ENCODE data around the gene TMEM134. TPM values are rescaled to one million over a fixed set of nuclear protein-coding genes. Genes with fewer than 3 reads are reported as not detected.

The TMEM134 gene
- total and polyA plus RNA-seq, 2 donors (not counting 3 experiments of a cell fraction or from before 2014, with no cell fraction given), result 33.4 to 207 TPM

GRCh38 chr11:67415501-67416304 lies 53.3 kb downstream of the TMEM134 start, which contains the start of gene CARNS1:
CARNS1 (plus strand) TSS chr11:67415678; CDS start chr11:67416200, 522 bp downstream.
- Histone ChIP-seq H3K36me3 (ENCODE audit: control insufficient read depth in 2 of 2, extremely low read depth in 1 of 2, insufficient read depth in 2 of 2, low read length in 2 of 2) (no peaks in the 10 kb centered on the region), H3K9ac (replicated peaks; ENCODE audit: extremely low read depth, insufficient read depth, low read length) (no peak within 1 kb of the TSS), H2AFZ (ENCODE audit: low read depth, low read length) (no peak within 1 kb of the TSS), H3K4me1 (ENCODE audit: control insufficient read depth, extremely low read depth, insufficient read depth, low read length) (peaks cover 4% of the 10 kb centered on the region), H3K9me1 (replicated peaks; ENCODE audit: control insufficient read depth, extremely low read depth, insufficient read depth, low read length) (no peaks in the 10 kb centered on the region), H3K9me3 (replicated peaks; ENCODE audit: control insufficient read depth, insufficient read depth, low read length) (no peaks in the 10 kb centered on the region), H3K27ac (ENCODE audit: insufficient read depth, low read depth, low read length) (no peak within 1 kb of the TSS), H3K4me3 (replicated peaks in 1 of 3; ENCODE audit: insufficient read depth in 1 of 3, low read depth in 1 of 3, low read length in 3 of 3) (no peak within 1 kb of the TSS), H3K4me2 (ENCODE audit: insufficient read depth, low read length) (no peak within 1 kb of the TSS), H4K20me1 (replicated peaks; ENCODE audit: control insufficient read depth, extremely low read depth, insufficient read depth, low read length) (no peaks in the 10 kb centered on the region), H3K79me2 (ENCODE audit: control insufficient read depth, insufficient read depth, low read length) (no peaks in the 10 kb centered on the region), H3K27me3 (ENCODE audit: control insufficient read depth in 2 of 2, insufficient read depth in 2 of 2, low read length in 2 of 2) (peaks cover 0 to 12% of the 10 kb centered on the region in 2 experiments)
- ChIA-PET POLR2A (no interaction called here), CTCF (no interaction called here)
- FAIRE-seq (no peak), DNase-seq (ENCODE audit: low read depth, low spot score) (no peak)
- BruUV-seq (replicated peaks), result no TSS peak
- dilution Hi-C loops (cut with MboI; ENCODE audit: extremely low pct_ligation_motif_present, low sequenced_read_pairs) (no loop called here), intact Hi-C loops (cut with micrococcal nuclease) (no loop called here)
- TF ChIP-seq JUN (IDR thresholded peaks at IDR 0.05; ENCODE audit: borderline replicate concordance, insufficient read depth, insufficient read length, low read depth) (no peak), GATA2 (IDR thresholded peaks at IDR 0.05; ENCODE audit: insufficient read depth, insufficient read length, low read depth, low read length) (no peak), POLR2A (IDR thresholded peaks at IDR 0.05; ENCODE audit: low read depth, low read length) (no peak), POLR2AphosphoS5 (IDR thresholded peaks at IDR 0.05; ENCODE audit: insufficient read depth, low read depth, low read length) (no peak), MAX (IDR thresholded peaks at IDR 0.05; ENCODE audit: insufficient read depth, insufficient read length) (no peak)

GRCh38 chr11:67413266-67413849 lies 55.7 kb downstream of the TMEM134 start:
- no peak for DNase-seq (ENCODE audit: low read depth, low spot score)
- FAIRE-seq, result no peak
- intact Hi-C loops (cut with micrococcal nuclease), result no loop called here
- Histone ChIP-seq H3K27ac (ENCODE audit: insufficient read depth, low read depth, low read length) (no peak overlapping the region), H3K27me3 (ENCODE audit: control insufficient read depth in 2 of 2, insufficient read depth in 2 of 2, low read length in 2 of 2) (peaks cover 0 to 13% of the 10 kb centered on the region in 2 experiments), H4K20me1 (replicated peaks; ENCODE audit: control insufficient read depth, extremely low read depth, insufficient read depth, low read length) (no peaks in the 10 kb centered on the region), H3K4me1 (ENCODE audit: control insufficient read depth, extremely low read depth, insufficient read depth, low read length) (no peaks in the 10 kb centered on the region), H3K9me1 (replicated peaks; ENCODE audit: control insufficient read depth, extremely low read depth, insufficient read depth, low read length) (no peaks in the 10 kb centered on the region), H3K4me3 (replicated peaks in 1 of 3; ENCODE audit: insufficient read depth in 1 of 3, low read depth in 1 of 3, low read length in 3 of 3) (no peak overlapping the region), H3K9me3 (replicated peaks; ENCODE audit: control insufficient read depth, insufficient read depth, low read length) (no peaks in the 10 kb centered on the region), H3K79me2 (ENCODE audit: control insufficient read depth, insufficient read depth, low read length) (no peaks in the 10 kb centered on the region), H3K36me3 (ENCODE audit: control insufficient read depth in 2 of 2, extremely low read depth in 1 of 2, insufficient read depth in 2 of 2, low read length in 2 of 2) (no peaks in the 10 kb centered on the region), H3K4me2 (ENCODE audit: insufficient read depth, low read length) (no peak overlapping the region), H3K9ac (replicated peaks; ENCODE audit: extremely low read depth, insufficient read depth, low read length) (no peak overlapping the region), H2AFZ (ENCODE audit: low read depth, low read length) (no peak overlapping the region)
- no peak for TF ChIP-seq EZH2 (IDR thresholded peaks at IDR 0.05; ENCODE audit: borderline replicate concordance, low read depth, low read length, severe bottlenecking)
- no peak for TF ChIP-seq MAX (IDR thresholded peaks at IDR 0.05; ENCODE audit: insufficient read depth, insufficient read length)
- no peak for TF ChIP-seq FOS (IDR thresholded peaks at IDR 0.05; ENCODE audit: borderline replicate concordance, insufficient read depth, low read length)
- TF ChIP-seq JUN (IDR thresholded peaks at IDR 0.05; ENCODE audit: borderline replicate concordance, insufficient read depth, insufficient read length, low read depth), result no peak
- dilution Hi-C loops (cut with MboI; ENCODE audit: extremely low pct_ligation_motif_present, low sequenced_read_pairs), result no loop called here
- BruUV-seq (replicated peaks), result no TSS peak
- ChIA-PET CTCF (interaction anchor here (0.8 to 3.7 kb wide), 3 partner anchors 12 to 62 kb away, joined by 3 to 22 read pairs (median 3); partner anchors contain the start of gene PPP1CA), POLR2A (no interaction called here)
